Muscle layer of colon (tissue), 2 donors: ENCODE measurements around the gene CUX1.

Experiments
- H3K27ac ChIP-seq: one replicate; pipeline ENCODE4 v1.7.0; 2013; ENCODE audit warnings: low read depth, mild to moderate bottlenecking, low read length, moderate library complexity
- H3K27me3 ChIP-seq, 2 donors: one replicate each; pipeline ENCODE4 v1.7.0; 2013; ENCODE audit warnings: low read length in 2 of 2, mild to moderate bottlenecking in 2 of 2; ENCODE audit not compliant: insufficient read depth in 2 of 2, control insufficient read depth in 1 of 2
- H3K36me3 ChIP-seq: one replicate; pipeline ENCODE4 v1.7.0; 2013; ENCODE audit warnings: mild to moderate bottlenecking, low read length; ENCODE audit not compliant: insufficient read depth
- H3K4me1 ChIP-seq: one replicate; pipeline ENCODE4 v1.7.0; 2013; ENCODE audit warnings: mild to moderate bottlenecking, low read length; ENCODE audit not compliant: insufficient read depth
- H3K4me3 ChIP-seq, 2 donors: one replicate each; pipeline ENCODE4 v1.7.0; 2013; ENCODE audit warnings: low read length in 2 of 2, low read depth in 1 of 2, mild to moderate bottlenecking in 1 of 2, moderate library complexity in 1 of 2
- H3K9ac ChIP-seq: one replicate; pipeline ENCODE4 v1.7.0; 2013; ENCODE audit warnings: low read length
- H3K9me3 ChIP-seq: one replicate; pipeline ENCODE4 v1.7.0; 2013; ENCODE audit warnings: mild to moderate bottlenecking, low read length
- donor health status: abdominal sarcoma.
- donor health status: Adenocarcinoma of cecum.

CUX1 gene

GRCh38 chr7:102289057-102289456 is 471.6 kb downstream of the CUX1 start:
- no peak overlapping the region for H3K27ac ChIP-seq
- no peaks in the 10 kb centered on the region for H3K36me3 ChIP-seq
- H3K9ac ChIP-seq = no peak overlapping the region
- peaks cover 17% of the 10 kb centered on the region for H3K4me1 ChIP-seq
- peaks cover 0 to 11% of the 10 kb centered on the region in 2 donors for H3K27me3 ChIP-seq
- H3K4me3 ChIP-seq = no peak overlapping the region
- no peaks in the 10 kb centered on the region for H3K9me3 ChIP-seq

- H3K4me3 ChIP-seq = no peak overlapping the region
- H3K27ac ChIP-seq = no peak overlapping the region
- no peak overlapping the region for H3K9ac ChIP-seq
- H3K36me3 ChIP-seq = no peaks in the 10 kb centered on the region
- peaks cover 0 to 11% of the 10 kb centered on the region in 2 donors for H3K27me3 ChIP-seq
- H3K9me3 ChIP-seq = no peaks in the 10 kb centered on the region
- peaks cover 9% of the 10 kb centered on the region for H3K4me1 ChIP-seq
Observed at GRCh38 chr7:102291056-102291915, 473.9 kb downstream of the CUX1 start.

GRCh38 chr7:102291916-102292267 is 474.5 kb downstream of the CUX1 start:
- H3K36me3 ChIP-seq = no peaks in the 10 kb centered on the region
- no peaks in the 10 kb centered on the region for H3K9me3 ChIP-seq
- H3K27ac ChIP-seq = no peak overlapping the region
- peaks cover 9% of the 10 kb centered on the region for H3K4me1 ChIP-seq
- H3K4me3 ChIP-seq = no peak overlapping the region
- H3K27me3 ChIP-seq = peaks cover 0 to 11% of the 10 kb centered on the region in 2 donors
- H3K9ac ChIP-seq = no peak overlapping the region

GRCh38 chr7:102292813-102293798 is 475.7 kb downstream of the CUX1 start:
- peaks cover 0 to 11% of the 10 kb centered on the region in 2 donors for H3K27me3 ChIP-seq
- no peak overlapping the region for H3K9ac ChIP-seq
- no peaks in the 10 kb centered on the region for H3K9me3 ChIP-seq
- H3K4me3 ChIP-seq = no peak overlapping the region
- H3K27ac ChIP-seq = no peak overlapping the region
- H3K36me3 ChIP-seq = no peaks in the 10 kb centered on the region
- peaks cover 4% of the 10 kb centered on the region for H3K4me1 ChIP-seq

GRCh38 chr7:102294589-102294988 is 477.2 kb downstream of the CUX1 start:
- Histone ChIP-seq H3K4me3 (no peak overlapping the region), H3K27me3 (peaks cover 0 to 11% of the 10 kb centered on the region in 2 donors)

GRCh38 chr7:102295346-102296178 is 478.1 kb downstream of the CUX1 start:
- Histone ChIP-seq H3K4me1 (no peaks in the 10 kb centered on the region), H3K27me3 (peaks cover 0 to 11% of the 10 kb centered on the region in 2 donors), H3K9me3 (no peaks in the 10 kb centered on the region), H3K4me3 (no peak overlapping the region), H3K9ac (no peak overlapping the region), H3K27ac (no peak overlapping the region), H3K36me3 (no peaks in the 10 kb centered on the region)

More at GRCh38 chr7:102294589-102294988, 477.2 kb downstream of the CUX1 start:
- Histone ChIP-seq H3K36me3 (no peaks in the 10 kb centered on the region), H3K27ac (no peak overlapping the region), H3K9ac (no peak overlapping the region), H3K4me1 (no peaks in the 10 kb centered on the region), H3K9me3 (no peaks in the 10 kb centered on the region)

- H3K9ac ChIP-seq = no peak overlapping the region
- no peak overlapping the region for H3K27ac ChIP-seq
- H3K9me3 ChIP-seq = no peaks in the 10 kb centered on the region
- peaks cover 0 to 11% of the 10 kb centered on the region in 2 donors for H3K27me3 ChIP-seq
- no peaks in the 10 kb centered on the region for H3K36me3 ChIP-seq
- no peak overlapping the region for H3K4me3 ChIP-seq
- H3K4me1 ChIP-seq = no peaks in the 10 kb centered on the region
Observed at GRCh38 chr7:102296179-102296438, 478.7 kb downstream of the CUX1 start.

- Histone ChIP-seq H3K4me3 (no peak overlapping the region), H3K9ac (no peak overlapping the region)
Observed at GRCh38 chr7:102296514-102296913, 479.1 kb downstream of the CUX1 start.

GRCh38 chr7:102297487-102298218 is 480.2 kb downstream of the CUX1 start:
- Histone ChIP-seq H3K9ac (no peak overlapping the region), H3K27me3 (peaks cover 0 to 4% of the 10 kb centered on the region in 2 donors), H3K27ac (no peak overlapping the region), H3K9me3 (no peaks in the 10 kb centered on the region), H3K4me3 (no peak overlapping the region), H3K36me3 (no peaks in the 10 kb centered on the region), H3K4me1 (no peaks in the 10 kb centered on the region)

More at GRCh38 chr7:102296514-102296913, 479.1 kb downstream of the CUX1 start:
- Histone ChIP-seq H3K9me3 (no peaks in the 10 kb centered on the region), H3K4me1 (no peaks in the 10 kb centered on the region), H3K27me3 (peaks cover 0 to 10% of the 10 kb centered on the region in 2 donors), H3K27ac (no peak overlapping the region), H3K36me3 (no peaks in the 10 kb centered on the region)

GRCh38 chr7:102300643-102301221 is 483.3 kb downstream of the CUX1 start:
- Histone ChIP-seq H3K9ac (no peak overlapping the region), H3K4me3 (no peak overlapping the region), H3K9me3 (no peaks in the 10 kb centered on the region), H3K36me3 (no peaks in the 10 kb centered on the region), H3K27me3 (no peaks in the 10 kb centered on the region), H3K4me1 (no peaks in the 10 kb centered on the region), H3K27ac (no peak overlapping the region)
